Measurements from ENCODE around the gene SNRNP70. TPM values are rescaled to one million over a fixed set of nuclear protein-coding genes. Genes with fewer than 3 reads are reported as not detected.

Gene SNRNP70
- total RNA-seq, 1 donor from 2014 or later = 403 TPM

DNA sequence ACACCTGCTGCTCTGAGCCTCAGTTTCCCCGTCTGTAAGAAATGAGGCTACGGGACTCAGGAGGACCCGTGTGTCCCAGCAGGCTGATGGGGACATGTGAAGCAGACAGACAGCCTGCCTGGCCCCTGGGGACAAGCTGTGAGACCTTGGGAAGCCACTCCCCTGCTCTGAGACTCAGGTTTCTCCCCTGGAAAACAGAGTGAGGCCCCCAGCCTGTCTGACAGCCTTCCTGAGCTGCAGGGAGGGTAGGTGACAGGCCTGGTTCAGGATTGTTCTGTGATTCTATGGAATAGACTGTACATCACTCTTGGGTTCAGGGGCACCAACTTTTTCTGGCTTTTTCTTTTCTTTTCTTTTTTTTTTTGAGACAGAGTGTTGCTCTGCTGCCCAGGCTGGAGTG lies 17.7 kb upstream of the SNRNP70 start:
- no peak for TF ChIP-seq CTCF (IDR thresholded peaks at IDR 0.05; ENCODE audit: unreplicated experiment)
- H3K27me3 Mint-ChIP-seq (ENCODE audit: low read depth) = peaks cover 29% of the 10 kb centered on the region
- DNase-seq (ENCODE audit: low spot score in 2 of 2, unreplicated experiment in 2 of 2) = no peak
- peaks cover 4% of the 10 kb centered on the region for H3K9me3 Mint-ChIP-seq
- H3K36me3 Mint-ChIP-seq = peaks cover 5% of the 10 kb centered on the region
- no peak overlapping the region for H3K4me3 Mint-ChIP-seq
- H3K4me1 Mint-ChIP-seq = peaks cover 46% of the 10 kb centered on the region
- peak overlapping the region; percentile 88 for H3K27ac Mint-ChIP-seq

DNA sequence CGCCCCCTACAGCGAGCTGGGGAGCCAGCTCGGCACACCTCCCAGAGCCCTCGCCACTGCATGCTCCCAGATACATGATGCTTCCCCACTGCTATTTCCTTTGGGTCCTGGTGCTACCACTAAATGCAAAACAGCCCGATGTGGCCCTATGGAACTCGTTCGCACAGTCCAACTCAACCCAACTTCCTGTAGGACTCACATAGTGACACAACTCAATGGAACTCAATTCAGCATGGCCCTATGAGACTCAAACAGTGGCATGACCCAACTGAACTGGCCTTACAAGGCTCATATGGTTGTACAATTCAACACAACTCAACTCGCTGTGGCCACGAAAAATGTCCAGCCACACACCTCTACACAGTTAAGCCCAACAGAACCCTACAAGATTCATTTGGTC lies 16.2 kb upstream of the SNRNP70 start:
- peaks cover 43% of the 10 kb centered on the region for H3K27me3 Mint-ChIP-seq (ENCODE audit: low read depth)
- H3K36me3 Mint-ChIP-seq = peaks cover 11% of the 10 kb centered on the region
- H3K27ac Mint-ChIP-seq = no peak overlapping the region
- H3K4me1 Mint-ChIP-seq = peaks cover 47% of the 10 kb centered on the region
- no peak for DNase-seq (ENCODE audit: low spot score in 2 of 2, unreplicated experiment in 2 of 2)
- H3K4me3 Mint-ChIP-seq = no peak overlapping the region
- TF ChIP-seq CTCF (IDR thresholded peaks at IDR 0.05; ENCODE audit: unreplicated experiment) = no peak
- H3K9me3 Mint-ChIP-seq = peaks cover 4% of the 10 kb centered on the region

- Mint-ChIP-seq H3K4me1 (peaks cover 38% of the 10 kb centered on the region), H3K36me3 (peaks cover 11% of the 10 kb centered on the region), H3K27me3 (ENCODE audit: low read depth) (peaks cover 49% of the 10 kb centered on the region), H3K4me3 (peak overlapping the region; percentile 33), H3K27ac (no peak overlapping the region), H3K9me3 (peaks cover 4% of the 10 kb centered on the region)
- no peak for TF ChIP-seq CTCF (IDR thresholded peaks at IDR 0.05; ENCODE audit: unreplicated experiment)
- DNase-seq (ENCODE audit: low spot score in 2 of 2, unreplicated experiment in 2 of 2) = no peak
These were observed 14.8 kb upstream of the SNRNP70 start for GRCh38 chr19:49070416-49070815.

DNA sequence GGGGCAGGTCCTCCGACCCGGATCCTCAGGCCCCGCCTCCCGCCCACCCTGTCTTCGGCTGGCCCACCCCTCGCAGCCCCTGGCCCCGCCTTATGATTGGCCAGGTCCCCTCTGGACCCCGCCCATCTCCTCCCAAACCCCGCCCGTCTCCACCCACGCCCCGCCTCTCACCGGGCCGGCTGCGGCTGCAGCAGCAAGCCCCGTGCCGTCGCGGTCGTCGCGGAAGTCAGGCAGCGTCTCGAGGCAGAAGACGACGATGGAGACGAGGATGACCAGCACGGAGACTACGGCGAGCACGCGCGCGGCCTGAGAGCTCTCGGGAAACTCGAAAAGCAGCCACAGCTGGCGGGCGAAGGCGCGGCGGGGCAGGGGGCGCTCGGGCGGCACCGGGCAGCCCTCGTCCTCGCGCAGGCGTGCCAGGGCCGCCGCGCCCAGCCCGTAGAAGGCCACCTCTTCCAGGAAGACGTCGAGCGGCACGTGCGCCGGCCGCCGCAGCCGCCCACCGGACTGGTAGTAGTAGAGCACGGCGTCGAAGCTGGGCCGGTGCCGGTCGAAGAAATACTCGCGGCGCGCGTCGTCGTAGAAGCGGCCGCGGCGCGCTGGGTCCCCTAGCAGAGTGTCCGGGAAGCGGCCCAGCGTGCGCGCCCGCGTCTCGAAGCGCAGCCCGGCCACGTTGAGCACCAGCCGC lies 13.2 kb upstream of the SNRNP70 start:
- H3K4me3 Mint-ChIP-seq = peak overlapping the region; percentile 43
- TF ChIP-seq CTCF (IDR thresholded peaks at IDR 0.05; ENCODE audit: unreplicated experiment) = no peak
- H3K27me3 Mint-ChIP-seq (ENCODE audit: low read depth) = peaks cover 49% of the 10 kb centered on the region
- peaks cover 23% of the 10 kb centered on the region for H3K4me1 Mint-ChIP-seq
- peaks cover 11% of the 10 kb centered on the region for H3K36me3 Mint-ChIP-seq
- DNase-seq (ENCODE audit: low spot score in 2 of 2, unreplicated experiment in 2 of 2) = no peak
- H3K27ac Mint-ChIP-seq = no peak overlapping the region
- H3K9me3 Mint-ChIP-seq = peaks cover 4% of the 10 kb centered on the region

GRCh38 chr19:49073514-49074378 lies 11.5 kb upstream of the SNRNP70 start:
- H3K36me3 Mint-ChIP-seq = peaks cover 11% of the 10 kb centered on the region
- peaks cover 10% of the 10 kb centered on the region for H3K4me1 Mint-ChIP-seq
- no peak for DNase-seq (ENCODE audit: low spot score in 2 of 2, unreplicated experiment in 2 of 2)
- H3K27me3 Mint-ChIP-seq (ENCODE audit: low read depth) = peaks cover 49% of the 10 kb centered on the region
- H3K4me3 Mint-ChIP-seq = peak overlapping the region; percentile 50
- H3K9me3 Mint-ChIP-seq = peaks cover 4% of the 10 kb centered on the region
- no peak for TF ChIP-seq CTCF (IDR thresholded peaks at IDR 0.05; ENCODE audit: unreplicated experiment)
- no peak overlapping the region for H3K27ac Mint-ChIP-seq

Measured in mesothelial cell of epicardium (in vitro differentiated cells).